MM.1S (cell line): Measurements from ENCODE around the gene SLPI.

Experiments used
- EZH2 ChIP-seq: fragments of 300-600 bp; sonication (generic); optimal IDR thresholded peaks from 2 replicates; pipeline ENCODE3; 2017; ENCODE audit warnings: low read depth, mild to moderate bottlenecking, antibody characterized with exemption, low read length, mixed read lengths
- EZH2phosphoT487 ChIP-seq: fragments of 300-600 bp; sonication (generic); IDR thresholded peaks from 2 replicates; pipeline ENCODE4 v1.6.1; 2018; ENCODE audit warnings: antibody characterized with exemption, low read length
- TF ChIP-seq, protein P1 (sequence below): fragments of 300-600 bp; sonication (generic); IDR thresholded peaks from 2 replicates; pipeline ENCODE4 v1.5.1; 2016; ENCODE audit warnings: antibody characterized with exemption, low read length, mixed read lengths

GRCh38 chr20:45269754-45270270, 15.4 kb upstream of the SLPI start:
- TF ChIP-seq, protein P1, sequence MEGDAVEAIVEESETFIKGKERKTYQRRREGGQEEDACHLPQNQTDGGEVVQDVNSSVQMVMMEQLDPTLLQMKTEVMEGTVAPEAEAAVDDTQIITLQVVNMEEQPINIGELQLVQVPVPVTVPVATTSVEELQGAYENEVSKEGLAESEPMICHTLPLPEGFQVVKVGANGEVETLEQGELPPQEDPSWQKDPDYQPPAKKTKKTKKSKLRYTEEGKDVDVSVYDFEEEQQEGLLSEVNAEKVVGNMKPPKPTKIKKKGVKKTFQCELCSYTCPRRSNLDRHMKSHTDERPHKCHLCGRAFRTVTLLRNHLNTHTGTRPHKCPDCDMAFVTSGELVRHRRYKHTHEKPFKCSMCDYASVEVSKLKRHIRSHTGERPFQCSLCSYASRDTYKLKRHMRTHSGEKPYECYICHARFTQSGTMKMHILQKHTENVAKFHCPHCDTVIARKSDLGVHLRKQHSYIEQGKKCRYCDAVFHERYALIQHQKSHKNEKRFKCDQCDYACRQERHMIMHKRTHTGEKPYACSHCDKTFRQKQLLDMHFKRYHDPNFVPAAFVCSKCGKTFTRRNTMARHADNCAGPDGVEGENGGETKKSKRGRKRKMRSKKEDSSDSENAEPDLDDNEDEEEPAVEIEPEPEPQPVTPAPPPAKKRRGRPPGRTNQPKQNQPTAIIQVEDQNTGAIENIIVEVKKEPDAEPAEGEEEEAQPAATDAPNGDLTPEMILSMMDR, result no peak
- TF ChIP-seq EZH2phosphoT487, result no peak
- no peak for TF ChIP-seq EZH2
